KMS-11 (cell line): ENCODE data around the gene C9orf78.

Experiments used
- H2AFZ ChIP-seq: fragments of 200-600 bp; sonication (generic); 2 replicates; pipeline ENCODE4 v1.6.1; 2016; ENCODE audit warnings: antibody characterized with exemption, mixed run types, low read depth
- H3K27ac ChIP-seq: fragments of 200-600 bp; sonication (generic); 2 replicates; pipeline ENCODE4 v1.6.1; 2016; ENCODE audit warnings: mild to moderate bottlenecking, mixed run types
- H3K27me3 ChIP-seq: fragments of 200-600 bp; sonication (generic); 2 replicates; pipeline ENCODE4 v1.6.1; 2017; ENCODE audit warnings: mild to moderate bottlenecking, low read depth, mixed run types, moderate library complexity; ENCODE audit not compliant: insufficient read depth
- H3K36me3 ChIP-seq: fragments of 200-600 bp; sonication (generic); 2 replicates; pipeline ENCODE4 v1.6.1; 2017; ENCODE audit warnings: mild to moderate bottlenecking, mixed run types; ENCODE audit not compliant: insufficient read depth
- H3K4me1 ChIP-seq: fragments of 200-600 bp; sonication (generic); 2 replicates; pipeline ENCODE4 v1.6.1; 2016; ENCODE audit warnings: mild to moderate bottlenecking, low read depth, mixed run types; ENCODE audit not compliant: poor library complexity, severe bottlenecking
- H3K4me2 ChIP-seq: fragments of 200-600 bp; sonication (generic); 2 replicates; pipeline ENCODE4 v1.7.0; 2016; ENCODE audit warnings: mild to moderate bottlenecking, mixed run types
- H3K4me3 ChIP-seq: fragments of 200-600 bp; sonication (generic); IDR thresholded peaks from 2 replicates; pipeline ENCODE4 v1.6.1; 2017; ENCODE audit warnings: low read depth, low read length, mixed read lengths; ENCODE audit not compliant: insufficient read depth
- H3K79me2 ChIP-seq: fragments of 200-600 bp; sonication (generic); 2 replicates; pipeline ENCODE4 v1.6.1; 2016; ENCODE audit warnings: low read depth, mixed run types; ENCODE audit not compliant: insufficient read depth
- H3K9ac ChIP-seq: fragments of 200-600 bp; sonication (generic); 2 replicates; pipeline ENCODE4 v1.6.1; 2016; ENCODE audit warnings: mild to moderate bottlenecking, mixed run types
- H4K20me1 ChIP-seq: fragments of 200-600 bp; sonication (generic); 2 replicates; pipeline ENCODE4 v1.6.1; 2016; ENCODE audit warnings: mild to moderate bottlenecking, mixed run types; ENCODE audit not compliant: insufficient read depth
- TF ChIP-seq, protein P1 (sequence below): fragments of 200-600 bp; sonication (generic); conservative IDR thresholded peaks from 2 replicates; pipeline ENCODE4 v1.6.1; 2017; ENCODE audit warnings: low read depth, mild to moderate bottlenecking, antibody characterized with exemption, low read length, moderate library complexity, mixed read lengths

C9orf78 gene

DNA sequence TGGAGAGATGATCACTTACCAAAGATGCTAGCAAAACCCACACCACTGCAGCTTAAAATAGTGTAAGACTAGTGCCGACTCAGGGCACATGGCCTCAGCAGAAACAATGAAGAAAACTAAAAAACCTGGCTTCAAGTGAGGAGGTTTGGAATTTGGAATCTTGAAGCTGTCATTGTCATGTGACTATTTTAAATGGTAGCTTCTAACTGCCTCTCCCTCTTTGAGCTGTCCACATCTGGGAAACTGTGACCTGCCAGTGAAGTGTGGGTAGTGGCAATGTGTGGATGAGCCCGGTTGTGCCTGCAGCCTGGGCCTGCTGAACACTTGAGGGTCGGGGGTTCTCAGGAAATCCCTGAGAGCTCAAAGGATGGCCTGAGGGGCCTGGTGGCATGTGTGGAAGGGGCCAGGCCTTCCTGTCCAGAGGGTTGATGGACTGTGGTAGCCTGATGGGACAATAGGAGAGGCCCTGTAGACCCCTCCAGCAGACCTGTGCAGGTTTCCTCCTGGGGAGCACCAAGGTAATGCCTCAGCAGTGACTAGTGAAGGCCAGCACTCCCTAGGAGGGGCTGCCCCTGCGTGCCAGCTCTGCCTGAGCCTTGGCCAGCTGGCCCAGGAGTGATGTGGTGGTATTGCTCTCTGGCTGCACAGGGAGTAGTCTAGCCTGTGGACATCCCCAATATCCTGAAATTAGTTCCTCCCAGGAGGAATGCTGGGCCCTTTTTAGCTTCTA lies 13.8 kb upstream of the C9orf78 start:
- Histone ChIP-seq H4K20me1 (no peaks in the 10 kb centered on the region), H3K36me3 (no peaks in the 10 kb centered on the region), H3K9ac (no peak overlapping the region), H3K4me3 (no peak overlapping the region), H3K79me2 (no peaks in the 10 kb centered on the region), H2AFZ (no peak overlapping the region), H3K27me3 (no peaks in the 10 kb centered on the region), H3K27ac (no peak overlapping the region), H3K4me1 (peaks cover 5% of the 10 kb centered on the region), H3K4me2 (no peak overlapping the region)
- TF ChIP-seq, protein P1, sequence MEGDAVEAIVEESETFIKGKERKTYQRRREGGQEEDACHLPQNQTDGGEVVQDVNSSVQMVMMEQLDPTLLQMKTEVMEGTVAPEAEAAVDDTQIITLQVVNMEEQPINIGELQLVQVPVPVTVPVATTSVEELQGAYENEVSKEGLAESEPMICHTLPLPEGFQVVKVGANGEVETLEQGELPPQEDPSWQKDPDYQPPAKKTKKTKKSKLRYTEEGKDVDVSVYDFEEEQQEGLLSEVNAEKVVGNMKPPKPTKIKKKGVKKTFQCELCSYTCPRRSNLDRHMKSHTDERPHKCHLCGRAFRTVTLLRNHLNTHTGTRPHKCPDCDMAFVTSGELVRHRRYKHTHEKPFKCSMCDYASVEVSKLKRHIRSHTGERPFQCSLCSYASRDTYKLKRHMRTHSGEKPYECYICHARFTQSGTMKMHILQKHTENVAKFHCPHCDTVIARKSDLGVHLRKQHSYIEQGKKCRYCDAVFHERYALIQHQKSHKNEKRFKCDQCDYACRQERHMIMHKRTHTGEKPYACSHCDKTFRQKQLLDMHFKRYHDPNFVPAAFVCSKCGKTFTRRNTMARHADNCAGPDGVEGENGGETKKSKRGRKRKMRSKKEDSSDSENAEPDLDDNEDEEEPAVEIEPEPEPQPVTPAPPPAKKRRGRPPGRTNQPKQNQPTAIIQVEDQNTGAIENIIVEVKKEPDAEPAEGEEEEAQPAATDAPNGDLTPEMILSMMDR, result no peak

DNA sequence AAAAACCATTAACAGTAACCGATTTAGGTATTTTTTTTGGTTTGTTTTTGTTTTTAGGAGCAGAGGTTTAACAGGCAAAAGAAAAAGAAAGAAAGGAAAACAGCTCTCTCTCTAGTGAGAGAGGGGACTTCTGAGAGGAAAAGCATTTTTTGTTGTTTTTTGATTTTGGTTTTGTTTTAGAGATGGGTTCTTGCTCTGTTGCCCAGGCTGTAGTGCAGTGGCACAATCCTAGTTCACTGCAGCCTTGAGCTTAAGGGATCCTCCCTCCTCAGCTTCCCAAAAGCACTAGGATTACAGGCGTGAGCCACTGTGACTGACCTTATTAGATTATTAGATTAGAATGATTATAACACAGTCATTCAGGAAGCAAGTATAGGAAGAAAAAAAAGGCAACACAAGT lies 10.3 kb upstream of the C9orf78 start:
- Histone ChIP-seq H3K4me2 (no peak overlapping the region), H3K79me2 (no peaks in the 10 kb centered on the region), H3K27ac (no peak overlapping the region), H3K9ac (no peak overlapping the region), H2AFZ (no peak overlapping the region), H3K27me3 (no peaks in the 10 kb centered on the region), H3K4me3 (no peak overlapping the region), H3K36me3 (no peaks in the 10 kb centered on the region), H4K20me1 (no peaks in the 10 kb centered on the region), H3K4me1 (peaks cover 5% of the 10 kb centered on the region)
- TF ChIP-seq, protein P1, result no peak

DNA sequence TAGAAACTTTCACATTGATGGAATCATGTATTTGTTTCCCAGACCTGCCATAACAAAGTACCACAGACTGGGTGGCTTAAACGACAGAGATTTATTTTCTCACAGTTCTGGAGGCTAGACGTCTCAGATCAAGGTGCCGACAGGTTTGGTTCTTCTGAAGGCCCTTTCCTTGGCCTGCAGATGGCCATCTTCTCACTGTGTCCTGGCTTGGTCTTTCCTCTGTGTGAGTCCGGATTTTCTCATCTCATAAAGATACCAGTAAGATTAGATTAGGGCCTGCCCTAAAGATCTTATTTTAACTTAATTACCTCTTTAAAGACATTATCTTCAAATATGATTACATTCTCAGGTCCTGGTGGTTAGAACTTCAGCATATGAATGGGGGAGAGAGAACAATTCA lies 6.0 kb upstream of the C9orf78 start:
- Histone ChIP-seq H3K4me1 (peaks cover 6% of the 10 kb centered on the region), H3K36me3 (no peaks in the 10 kb centered on the region), H4K20me1 (no peaks in the 10 kb centered on the region), H3K27ac (no peak overlapping the region), H2AFZ (no peak overlapping the region), H3K79me2 (no peaks in the 10 kb centered on the region), H3K27me3 (no peaks in the 10 kb centered on the region), H3K4me2 (no peak overlapping the region), H3K9ac (no peak overlapping the region), H3K4me3 (no peak overlapping the region)
- TF ChIP-seq, protein P1, result no peak

DNA sequence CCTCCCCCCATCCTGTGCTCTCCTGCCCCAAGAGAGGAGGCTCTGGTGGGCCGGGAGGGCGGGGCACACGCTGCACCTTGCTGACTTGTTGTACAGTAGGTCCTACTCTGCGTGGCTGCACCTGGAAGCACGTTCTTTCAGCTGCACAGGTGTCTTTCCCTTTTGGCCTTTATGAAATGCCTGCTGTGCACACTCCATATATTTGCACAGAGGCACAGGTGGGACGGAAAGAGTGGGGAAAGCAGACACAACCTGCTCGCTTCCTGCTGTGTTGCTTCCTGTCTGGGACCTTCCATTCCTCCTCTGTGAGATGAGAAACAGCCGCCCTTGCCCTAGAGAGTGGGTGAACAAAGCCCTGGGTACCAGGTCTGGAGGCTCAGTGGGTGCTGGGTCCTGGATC lies 5.0 kb upstream of the C9orf78 start:
- Histone ChIP-seq H2AFZ (no peak overlapping the region), H3K36me3 (no peaks in the 10 kb centered on the region), H3K27me3 (no peaks in the 10 kb centered on the region), H3K4me3 (no peak overlapping the region), H3K27ac (no peak overlapping the region), H3K79me2 (no peaks in the 10 kb centered on the region; the same call in 1 of the 2 replicates), H3K9ac (no peak overlapping the region), H4K20me1 (no peaks in the 10 kb centered on the region), H3K4me1 (peaks cover 8% of the 10 kb centered on the region), H3K4me2 (no peak overlapping the region)
- TF ChIP-seq, protein P1, result no peak
